ELR (cell line): ENCODE data around the gene RAB6C.
"Not testable (repeated sequence)": the region's sequence is repeated elsewhere in the genome, so short reads cannot be mapped to it uniquely, and the experiment has no call there.

Experiments
- DNase-seq: peaks from one replicate; pipeline ENCODE4 v3.0.0-alpha.2; 2015; ENCODE audit warnings: low read depth

The RAB6C gene

GRCh38 chr2:129979629-129980155 lies at the start of gene RAB6C:
TSS of gene RAB6C (plus strand) at chr2:129979666. CDS start at chr2:129980116, 450 bp downstream.
- not testable (repeated sequence) for DNase-seq

- DNase-seq, result no peak
These were observed 49.0 kb upstream of the RAB6C start for GRCh38 chr2:129930451-129930850.

- DNase-seq, result not testable (repeated sequence)
These were observed 46.1 kb upstream of the RAB6C start for GRCh38 chr2:129933387-129933786.

- no peak for DNase-seq
These were observed 45.2 kb upstream of the RAB6C start for GRCh38 chr2:129934044-129934822.

- no peak for DNase-seq
These were observed 44.3 kb upstream of the RAB6C start for GRCh38 chr2:129935118-129935517.

GRCh38 chr2:129936334-129936934 lies 43.0 kb upstream of the RAB6C start:
- no peak for DNase-seq

- not testable (repeated sequence) for DNase-seq
These were observed 40.5 kb upstream of the RAB6C start for GRCh38 chr2:129938850-129939471.

- DNase-seq, result not testable (repeated sequence)
These were observed 36.0 kb upstream of the RAB6C start for GRCh38 chr2:129943456-129943855.

GRCh38 chr2:129945557-129945956 lies 33.9 kb upstream of the RAB6C start:
- no peak for DNase-seq

- not testable (repeated sequence) for DNase-seq
These were observed 31.8 kb upstream of the RAB6C start for GRCh38 chr2:129947712-129948111.

- DNase-seq, result not testable (repeated sequence)
These were observed 23.3 kb upstream of the RAB6C start for GRCh38 chr2:129956171-129956570.

GRCh38 chr2:129957891-129958290 lies 21.6 kb upstream of the RAB6C start:
- no peak for DNase-seq

- not testable (repeated sequence) for DNase-seq
These were observed 20.7 kb upstream of the RAB6C start for GRCh38 chr2:129958736-129959135.

GRCh38 chr2:129968605-129969004 lies 10.9 kb upstream of the RAB6C start:
- DNase-seq, result not testable (repeated sequence)

- DNase-seq, result no peak
These were observed 4.3 kb upstream of the RAB6C start for GRCh38 chr2:129975016-129975774.

GRCh38 chr2:129976969-129977368 lies 2.5 kb upstream of the RAB6C start:
- DNase-seq, result not testable (repeated sequence)

- DNase-seq, result no peak
These were observed 1.5 kb upstream of the RAB6C start for GRCh38 chr2:129977986-129978385.

- DNase-seq, result not testable (repeated sequence)
These were observed 780 bp downstream of the RAB6C start for GRCh38 chr2:129980246-129980645.

- DNase-seq, result not testable (repeated sequence)
These were observed 2.2 kb downstream of the RAB6C start for GRCh38 chr2:129981689-129982088.

- DNase-seq, result no peak
These were observed 5.0 kb downstream of the RAB6C start for GRCh38 chr2:129984426-129984825.

- not testable (repeated sequence) for DNase-seq
These were observed 13.0 kb downstream of the RAB6C start for GRCh38 chr2:129992415-129993006.

- DNase-seq, result not testable (repeated sequence)
These were observed 13.7 kb downstream of the RAB6C start for GRCh38 chr2:129993151-129993550.
